Measurements from ENCODE around the gene BMPR1A. TPM values are rescaled to one million over a fixed set of nuclear protein-coding genes. Genes with fewer than 3 reads are reported as not detected.
A peak's percentile ranks its signal among the peaks of the same experiment; 100 is the strongest.

BMPR1A gene
- polyA plus RNA-seq, 1 donor (not counting 4 experiments of a cell fraction or from before 2014, with no cell fraction given): 22.2 TPM

DNA sequence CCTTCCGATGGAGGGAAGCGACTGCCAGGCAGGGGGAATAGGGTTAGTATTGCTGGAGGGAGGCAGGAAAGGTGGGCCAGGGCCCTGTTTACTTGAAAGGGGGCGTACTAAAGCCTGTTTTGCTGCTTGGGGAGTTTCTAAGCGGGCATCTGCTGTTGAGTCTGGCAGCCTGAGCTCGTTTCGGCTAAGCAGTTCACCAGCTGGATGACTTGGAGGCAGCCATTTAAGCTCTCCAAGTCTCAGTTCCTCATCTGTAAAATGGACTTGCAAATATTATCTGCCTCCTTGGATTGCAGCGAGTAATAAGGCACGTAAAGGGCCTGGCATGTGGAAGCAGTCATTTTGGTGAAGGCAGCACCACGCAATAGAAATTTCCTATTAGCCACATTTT is 44.1 kb upstream of the BMPR1A start:
- no peak for FAIRE-seq
- peak overlapping the region; percentile 53 to 76 (median 62) for H3K4me3 ChIP-seq (ENCODE audit: control insufficient read depth in 2 of 3, extremely low read depth in 1 of 3, insufficient read depth in 2 of 3, low read depth in 1 of 3, low read length in 3 of 3)

GRCh38 chr10:86715156-86715795 is 41.1 kb upstream of the BMPR1A start:
- Histone ChIP-seq H3K9me1 (ENCODE audit: control insufficient read depth, extremely low read depth, insufficient read depth, low read length) (no peaks in the 10 kb centered on the region), H2AFZ (ENCODE audit: control insufficient read depth, low read length) (no peak overlapping the region), H3K4me3 (ENCODE audit: control insufficient read depth in 2 of 3, extremely low read depth in 1 of 3, insufficient read depth in 2 of 3, low read depth in 1 of 3, low read length in 3 of 3) (no peak overlapping the region), H3K27ac (ENCODE audit: control insufficient read depth, insufficient read depth, low read length) (no peak overlapping the region), H3K36me3 (ENCODE audit: control insufficient read depth in 2 of 2, extremely low read depth in 1 of 2, insufficient read depth in 2 of 2, low read length in 2 of 2) (no peaks in the 10 kb centered on the region), H3K9me3 (ENCODE audit: control insufficient read depth, low read depth, low read length) (no peaks in the 10 kb centered on the region), H3K4me1 (ENCODE audit: control insufficient read depth, extremely low read depth, insufficient read depth, low read length) (peaks cover 13% of the 10 kb centered on the region), H3K27me3 (ENCODE audit: control insufficient read depth, extremely low read depth, insufficient read depth, low read length) (no peaks in the 10 kb centered on the region), H4K20me1 (ENCODE audit: control insufficient read depth, extremely low read depth, insufficient read depth, low read length) (no peaks in the 10 kb centered on the region), H3K79me2 (ENCODE audit: control insufficient read depth, insufficient read depth, low read length) (no peaks in the 10 kb centered on the region), H3K4me2 (ENCODE audit: control insufficient read depth, extremely low read depth, insufficient read depth, low read depth, low read length) (no peak overlapping the region), H3K9ac (ENCODE audit: control insufficient read depth, extremely low read depth, insufficient read depth, low read length) (no peak overlapping the region)
- DNase-seq (ENCODE audit: low read depth, low spot score) (no peak), FAIRE-seq (no peak)
- TF ChIP-seq, protein P1, sequence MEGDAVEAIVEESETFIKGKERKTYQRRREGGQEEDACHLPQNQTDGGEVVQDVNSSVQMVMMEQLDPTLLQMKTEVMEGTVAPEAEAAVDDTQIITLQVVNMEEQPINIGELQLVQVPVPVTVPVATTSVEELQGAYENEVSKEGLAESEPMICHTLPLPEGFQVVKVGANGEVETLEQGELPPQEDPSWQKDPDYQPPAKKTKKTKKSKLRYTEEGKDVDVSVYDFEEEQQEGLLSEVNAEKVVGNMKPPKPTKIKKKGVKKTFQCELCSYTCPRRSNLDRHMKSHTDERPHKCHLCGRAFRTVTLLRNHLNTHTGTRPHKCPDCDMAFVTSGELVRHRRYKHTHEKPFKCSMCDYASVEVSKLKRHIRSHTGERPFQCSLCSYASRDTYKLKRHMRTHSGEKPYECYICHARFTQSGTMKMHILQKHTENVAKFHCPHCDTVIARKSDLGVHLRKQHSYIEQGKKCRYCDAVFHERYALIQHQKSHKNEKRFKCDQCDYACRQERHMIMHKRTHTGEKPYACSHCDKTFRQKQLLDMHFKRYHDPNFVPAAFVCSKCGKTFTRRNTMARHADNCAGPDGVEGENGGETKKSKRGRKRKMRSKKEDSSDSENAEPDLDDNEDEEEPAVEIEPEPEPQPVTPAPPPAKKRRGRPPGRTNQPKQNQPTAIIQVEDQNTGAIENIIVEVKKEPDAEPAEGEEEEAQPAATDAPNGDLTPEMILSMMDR (optimal IDR thresholded peaks at IDR 0.05 in 1 of 3, IDR thresholded peaks at IDR 0.05 in 1 of 3, conservative IDR thresholded peaks at IDR 0.05 in 1 of 3; ENCODE audit: extremely low read depth in 1 of 3, insufficient read depth in 2 of 3, low read length in 3 of 3): no peak
- no peak for TF ChIP-seq EZH2 (IDR thresholded peaks at IDR 0.05; ENCODE audit: low read length)
- dilution Hi-C loops (cut with MboI; ENCODE audit: extremely low pct_ligation_motif_present, low sequenced_read_pairs): no loop called here

More for the DNA sequence above, 44.1 kb upstream of the BMPR1A start:
- Histone ChIP-seq H3K9me1 (ENCODE audit: control insufficient read depth, extremely low read depth, insufficient read depth, low read length) (no peaks in the 10 kb centered on the region), H3K9me3 (ENCODE audit: control insufficient read depth, low read depth, low read length) (no peaks in the 10 kb centered on the region), H3K27ac (ENCODE audit: control insufficient read depth, insufficient read depth, low read length) (peak overlapping the region; percentile 68), H3K4me2 (ENCODE audit: control insufficient read depth, extremely low read depth, insufficient read depth, low read depth, low read length) (peak overlapping the region; percentile 79), H3K36me3 (ENCODE audit: control insufficient read depth in 2 of 2, extremely low read depth in 1 of 2, insufficient read depth in 2 of 2, low read length in 2 of 2) (no peaks in the 10 kb centered on the region), H3K27me3 (ENCODE audit: control insufficient read depth, extremely low read depth, insufficient read depth, low read length) (no peaks in the 10 kb centered on the region), H3K4me1 (ENCODE audit: control insufficient read depth, extremely low read depth, insufficient read depth, low read length) (peaks cover 13% of the 10 kb centered on the region), H4K20me1 (ENCODE audit: control insufficient read depth, extremely low read depth, insufficient read depth, low read length) (no peaks in the 10 kb centered on the region), H3K9ac (ENCODE audit: control insufficient read depth, extremely low read depth, insufficient read depth, low read length) (peak overlapping the region; percentile 85), H3K79me2 (ENCODE audit: control insufficient read depth, insufficient read depth, low read length) (no peaks in the 10 kb centered on the region), H2AFZ (ENCODE audit: control insufficient read depth, low read length) (peak overlapping the region; percentile 87)
- no peak for DNase-seq (ENCODE audit: low read depth, low spot score)
- dilution Hi-C loops (cut with MboI; ENCODE audit: extremely low pct_ligation_motif_present, low sequenced_read_pairs): no loop called here
- TF ChIP-seq, protein P1 (optimal IDR thresholded peaks at IDR 0.05 in 1 of 3, IDR thresholded peaks at IDR 0.05 in 1 of 3, conservative IDR thresholded peaks at IDR 0.05 in 1 of 3; ENCODE audit: extremely low read depth in 1 of 3, insufficient read depth in 2 of 3, low read length in 3 of 3): no peak
- TF ChIP-seq EZH2 (IDR thresholded peaks at IDR 0.05; ENCODE audit: low read length): no peak
